NOMO-1 treated with DMSO at 0.1 percent for 48 hours (cell line): ENCODE measurements around the gene NCOA7.
"Not testable (repeated sequence)": the region's sequence is repeated elsewhere in the genome, so short reads cannot be mapped to it uniquely, and the experiment has no call there.

Source experiments
- DNase-seq: peaks from one replicate; lab custom pipeline; 2025; ENCODE audit not compliant: unreplicated experiment; lab: John Stamatoyannopoulos, UW

Gene NCOA7

DNA sequence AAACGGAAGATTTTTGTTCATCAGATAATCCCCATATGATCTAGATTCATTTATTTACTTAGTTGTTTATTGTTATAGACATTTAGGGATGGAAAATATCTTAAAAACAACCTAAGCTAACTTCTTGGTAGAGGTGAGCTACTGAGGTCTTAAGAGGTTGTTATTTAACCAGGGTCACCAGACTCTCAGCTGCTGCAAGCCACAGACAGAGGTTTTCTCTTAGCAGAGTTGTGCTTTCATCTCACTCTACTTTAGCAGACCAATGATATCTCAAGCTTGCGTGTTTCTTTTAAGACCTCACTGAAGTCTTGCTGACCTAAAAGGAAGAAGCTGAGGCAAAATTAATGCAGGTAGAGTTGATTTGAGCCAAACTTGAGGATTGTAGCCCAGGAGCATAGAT is 43.6 kb downstream of the NCOA7 start:
- DNase-seq, result no peak

DNA sequence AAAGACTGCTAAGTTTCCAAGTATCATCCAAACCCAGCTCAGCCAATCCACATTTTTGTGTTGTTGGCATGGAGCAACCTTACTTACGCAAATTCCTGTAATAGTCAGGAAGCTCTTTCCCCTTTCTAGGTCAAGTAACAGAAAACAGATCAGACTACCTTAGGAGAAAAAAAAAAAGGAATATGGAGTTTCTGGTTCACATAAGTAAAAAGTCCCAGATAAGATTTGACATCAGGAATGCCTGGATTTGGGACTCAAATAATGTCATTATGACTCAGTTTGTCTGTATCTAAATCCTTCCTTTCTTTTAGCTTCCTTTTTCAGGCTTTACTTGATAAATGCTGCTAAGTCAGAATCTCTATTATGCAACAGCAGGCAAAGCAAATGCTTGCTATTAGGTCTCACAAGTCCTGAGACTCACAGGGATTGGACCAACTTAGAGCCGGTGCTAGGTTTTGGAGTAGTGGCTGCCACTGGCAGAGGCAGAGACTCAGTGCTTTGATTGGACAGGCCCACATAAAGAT is 44.5 kb downstream of the NCOA7 start:
- DNase-seq, result peak; percentile 53

DNA sequence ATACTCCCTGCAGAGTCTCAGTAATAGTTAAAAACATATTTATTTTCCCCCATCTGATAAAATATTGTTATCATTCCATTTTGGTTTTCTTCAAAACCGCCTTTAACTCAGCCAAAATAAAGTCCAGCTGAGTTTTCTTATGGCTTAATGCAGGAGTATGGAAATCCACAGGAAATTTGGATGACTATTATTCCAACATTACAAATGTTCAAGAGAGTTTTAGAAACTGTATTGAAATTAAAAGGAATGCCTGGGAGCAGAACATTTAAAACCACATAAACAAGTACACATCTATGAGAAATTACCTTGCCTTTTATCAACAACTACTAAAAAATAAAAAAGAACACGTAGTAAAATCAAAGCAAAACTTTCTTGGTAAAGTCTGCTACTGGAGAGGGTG is 45.7 kb downstream of the NCOA7 start:
- no peak for DNase-seq

GRCh38 chr6:125839471-125839870 is 48.7 kb downstream of the NCOA7 start:
- no peak for DNase-seq

- no peak for DNase-seq
Measured at GRCh38 chr6:125839879-125840278, 49.1 kb downstream of the NCOA7 start.

GRCh38 chr6:125841356-125842090 is 50.8 kb downstream of the NCOA7 start:
- no peak for DNase-seq

GRCh38 chr6:125842091-125842626 is 51.4 kb downstream of the NCOA7 start:
- no peak for DNase-seq

- peak; percentile 93 for DNase-seq
Measured at GRCh38 chr6:125843593-125843992, 52.8 kb downstream of the NCOA7 start.

DNA sequence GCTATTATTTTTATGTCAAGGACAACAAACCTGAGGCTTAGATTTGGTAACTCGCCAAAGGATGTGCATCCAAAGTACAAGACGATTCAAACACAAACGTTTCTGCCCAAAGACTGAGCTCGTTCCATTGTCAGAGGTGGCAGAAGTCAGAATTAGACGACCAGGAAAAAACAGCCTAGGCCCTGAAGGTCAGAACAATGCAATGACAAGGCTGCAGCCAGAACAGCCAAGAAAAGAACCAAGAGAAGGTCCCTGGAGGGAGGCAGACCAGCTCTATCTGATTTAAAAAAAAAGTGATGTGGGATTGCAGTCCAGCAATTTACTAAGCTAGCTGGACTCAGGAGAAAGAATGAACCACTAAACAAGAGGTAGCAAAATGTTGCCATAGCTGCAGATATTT is 54.2 kb downstream of the NCOA7 start:
- DNase-seq, result no peak

- no peak for DNase-seq
Measured at GRCh38 chr6:125846292-125847024, 55.7 kb downstream of the NCOA7 start.

DNA sequence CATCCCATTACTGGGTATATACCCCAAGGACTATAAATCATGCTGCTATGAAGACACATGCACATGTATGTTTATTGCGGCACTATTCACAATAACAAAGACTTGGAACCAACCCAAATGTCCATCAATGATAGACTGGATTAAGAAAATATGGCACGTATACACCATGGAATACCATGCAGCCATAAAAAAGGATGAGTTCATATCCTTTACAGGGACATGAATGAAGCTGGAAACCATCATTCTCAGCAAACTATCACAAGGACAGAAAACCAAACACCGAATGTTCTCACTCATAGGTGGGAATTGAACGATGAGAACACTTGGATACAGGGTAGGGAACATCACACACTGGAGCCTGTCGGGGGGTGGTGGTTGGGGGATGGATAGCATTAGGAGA is 57.5 kb downstream of the NCOA7 start:
- DNase-seq, result not testable (repeated sequence)

- DNase-seq, result no peak
Measured at GRCh38 chr6:125850361-125850760, 59.6 kb downstream of the NCOA7 start.

GRCh38 chr6:125852587-125852986 is 61.8 kb downstream of the NCOA7 start:
- no peak for DNase-seq

- DNase-seq, result peak; percentile 11
Measured at GRCh38 chr6:125853168-125853567, 62.4 kb downstream of the NCOA7 start.

DNA sequence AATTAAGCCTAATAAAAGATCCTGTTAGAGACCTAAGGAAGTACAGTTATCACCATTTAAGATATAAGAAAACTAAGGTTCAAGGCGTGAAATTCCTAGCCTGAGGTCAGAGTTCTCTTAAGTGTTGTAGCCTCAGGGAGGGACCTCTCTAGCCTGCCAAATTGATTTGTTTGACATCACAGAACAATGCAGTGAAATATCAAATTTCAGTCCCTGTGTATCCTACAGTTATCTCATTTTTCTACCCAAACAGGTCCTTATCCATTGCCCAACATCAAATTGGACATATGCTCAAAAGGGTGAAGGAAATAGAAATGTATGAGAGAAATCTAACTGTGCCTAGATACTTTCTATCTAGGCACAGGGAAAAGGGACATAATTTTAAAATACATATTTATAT is 63.0 kb downstream of the NCOA7 start:
- DNase-seq, result no peak

DNA sequence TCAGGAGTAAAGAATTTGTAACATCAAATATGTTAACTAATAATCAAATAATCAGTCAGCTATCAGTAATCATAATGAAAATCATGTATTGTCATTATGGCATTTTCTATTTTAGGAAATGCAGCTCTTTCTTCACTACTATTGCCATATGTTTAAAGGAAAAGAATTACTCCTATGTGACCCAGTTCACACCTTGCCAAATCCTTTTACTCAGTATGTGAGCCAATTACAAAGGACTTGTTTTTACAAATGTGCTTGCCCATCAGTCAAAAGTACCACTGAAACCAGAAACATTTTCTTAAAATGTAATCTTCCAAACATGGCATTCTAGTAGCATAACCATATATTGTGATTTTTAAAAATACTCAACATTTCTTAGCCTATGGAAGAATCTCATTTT is 63.6 kb downstream of the NCOA7 start:
- no peak for DNase-seq

- DNase-seq, result no peak
Measured at GRCh38 chr6:125855783-125856182, 65.0 kb downstream of the NCOA7 start.

DNA sequence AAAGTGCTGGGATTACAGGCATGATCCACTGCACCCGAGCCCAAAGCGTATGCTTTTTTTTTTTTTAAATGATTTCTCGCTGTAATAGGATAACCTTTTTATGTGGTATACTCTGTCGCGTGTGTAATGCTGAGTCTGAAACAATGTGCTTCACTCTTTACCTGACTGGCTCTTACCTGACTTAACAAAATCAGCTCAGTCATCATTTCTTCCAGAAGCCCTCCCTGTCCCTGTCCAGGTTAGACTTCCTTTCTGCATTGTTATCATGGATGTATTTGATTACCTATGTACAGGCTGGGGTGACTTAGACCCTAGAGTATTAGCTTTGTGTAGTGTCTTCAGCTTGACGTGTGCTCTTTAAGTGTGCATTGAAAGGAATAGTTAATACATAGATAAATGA is 67.1 kb downstream of the NCOA7 start:
- no peak for DNase-seq

- peak; percentile 34 for DNase-seq
Measured at GRCh38 chr6:125858427-125859320, 67.9 kb downstream of the NCOA7 start.

DNA sequence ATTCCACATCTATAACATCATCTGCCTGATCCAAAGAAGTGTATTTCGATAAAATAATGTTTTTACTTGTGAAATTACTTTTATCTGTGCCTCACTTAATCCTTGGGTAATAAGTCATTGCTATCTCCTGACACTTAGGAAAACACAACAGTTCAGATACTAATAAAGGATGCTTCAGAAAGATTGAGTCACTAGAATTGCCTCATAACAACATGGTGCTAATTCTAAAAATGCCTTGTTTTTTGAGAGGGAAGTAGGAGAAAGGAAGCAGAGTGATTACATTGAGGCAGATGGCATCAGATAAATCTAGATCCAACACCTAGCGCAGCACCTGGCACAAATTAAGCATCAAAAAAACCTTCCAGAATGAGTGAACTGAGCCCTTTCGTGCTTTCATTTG is 69.0 kb downstream of the NCOA7 start:
- peak; percentile 52 for DNase-seq

GRCh38 chr6:125863023-125863422 is 72.3 kb downstream of the NCOA7 start:
- no peak for DNase-seq
